ENCODE measurements around the gene SLC34A3. TPM values are rescaled to one million over a fixed set of nuclear protein-coding genes. Genes with fewer than 3 reads are reported as not detected.

Gene SLC34A3
- total RNA-seq, 1 experiment from 2014 or later: 0.03 TPM

GRCh38 chr9:137204731-137205125, 26.0 kb upstream of the SLC34A3 start:
- Histone ChIP-seq H3K36me3 (replicated peaks; ENCODE audit: control insufficient read depth, insufficient read depth, low read length) (peaks cover 4% of the 10 kb centered on the region), H3K4me3 (ENCODE audit: insufficient read depth, low read depth, low read length) (peak overlapping the region; percentile 95), H3K27me3 (ENCODE audit: control insufficient read depth, insufficient read depth, low read length) (no peaks in the 10 kb centered on the region)
- DNase-seq: no peak

DNA sequence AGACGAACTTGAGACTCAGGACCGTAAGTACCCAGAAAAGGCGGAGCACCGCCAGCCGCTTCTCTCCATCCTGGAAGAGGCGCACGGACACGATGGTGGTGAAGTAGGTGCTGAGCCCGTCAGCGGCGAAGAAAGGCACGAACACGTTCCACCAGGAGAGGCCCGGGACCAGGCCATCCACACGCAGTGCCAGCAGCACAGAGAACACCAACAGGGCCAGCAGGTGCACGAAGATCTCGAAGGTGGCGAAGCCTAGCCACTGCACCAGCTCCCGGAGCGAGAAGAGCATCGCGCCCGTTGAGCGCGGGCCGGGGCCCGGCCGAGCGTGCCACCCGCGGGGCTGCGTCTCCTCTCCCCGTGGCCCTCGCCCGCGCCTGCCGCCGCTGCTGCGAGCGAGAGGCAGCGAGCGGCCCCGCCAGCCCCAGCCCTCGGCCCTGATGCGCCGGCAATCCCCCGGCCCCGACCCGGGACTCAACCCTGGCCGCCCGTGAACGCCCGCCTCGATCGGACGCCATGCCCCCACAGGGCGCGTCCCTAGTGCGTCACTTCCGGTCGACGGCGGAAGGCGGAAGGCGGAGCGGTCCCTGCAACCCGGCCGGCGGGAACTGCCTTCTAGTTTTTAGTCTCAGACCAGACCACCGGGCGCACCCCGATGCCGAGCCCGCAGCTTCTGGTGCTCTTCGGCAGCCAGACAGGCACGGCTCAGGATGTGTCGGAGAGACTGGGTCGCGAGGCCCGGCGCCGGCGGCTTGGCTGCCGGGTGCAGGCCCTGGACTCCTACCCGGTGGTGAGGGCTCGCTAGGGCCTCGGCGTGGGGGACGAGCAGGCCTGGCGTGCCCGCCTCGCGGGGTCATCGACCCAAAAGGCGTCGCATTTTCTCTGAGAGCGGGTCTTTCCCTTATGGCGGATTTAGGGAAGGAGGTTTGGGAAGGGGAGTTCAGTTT, 25.3 kb upstream of the SLC34A3 start, which contains the start of the genes NDOR1 and TMEM203:
Gene NDOR1, plus strand, starts transcription at position 575 of the 944 bp plus-strand sequence. Its CDS starts 78 bp downstream, at position 653.
Gene TMEM203, minus strand, starts transcription at position 523 of the 944 bp plus-strand sequence. Its CDS starts 234 bp downstream, at position 289.
- peak; percentile 100 for DNase-seq
- H3K4me3 ChIP-seq (ENCODE audit: insufficient read depth, low read depth, low read length): peak within 1 kb of the TSS; percentile 95
- H3K27me3 ChIP-seq (ENCODE audit: control insufficient read depth, insufficient read depth, low read length): no peaks in the 10 kb centered on the region
- H3K36me3 ChIP-seq (replicated peaks; ENCODE audit: control insufficient read depth, insufficient read depth, low read length): peaks cover 4% of the 10 kb centered on the region

- Histone ChIP-seq H3K36me3 (replicated peaks; ENCODE audit: control insufficient read depth, insufficient read depth, low read length) (peaks cover 4% of the 10 kb centered on the region), H3K4me3 (ENCODE audit: insufficient read depth, low read depth, low read length) (no peak overlapping the region), H3K27me3 (ENCODE audit: control insufficient read depth, insufficient read depth, low read length) (no peaks in the 10 kb centered on the region)
- no peak for DNase-seq
Observed at GRCh38 chr9:137206602-137207001, 24.1 kb upstream of the SLC34A3 start.

GRCh38 chr9:137211532-137211931, 19.2 kb upstream of the SLC34A3 start:
- no peak for DNase-seq
- no peaks in the 10 kb centered on the region for H3K27me3 ChIP-seq (ENCODE audit: control insufficient read depth, insufficient read depth, low read length)
- peaks cover 5% of the 10 kb centered on the region for H3K36me3 ChIP-seq (replicated peaks; ENCODE audit: control insufficient read depth, insufficient read depth, low read length)
- no peak overlapping the region for H3K4me3 ChIP-seq (ENCODE audit: insufficient read depth, low read depth, low read length)

DNA sequence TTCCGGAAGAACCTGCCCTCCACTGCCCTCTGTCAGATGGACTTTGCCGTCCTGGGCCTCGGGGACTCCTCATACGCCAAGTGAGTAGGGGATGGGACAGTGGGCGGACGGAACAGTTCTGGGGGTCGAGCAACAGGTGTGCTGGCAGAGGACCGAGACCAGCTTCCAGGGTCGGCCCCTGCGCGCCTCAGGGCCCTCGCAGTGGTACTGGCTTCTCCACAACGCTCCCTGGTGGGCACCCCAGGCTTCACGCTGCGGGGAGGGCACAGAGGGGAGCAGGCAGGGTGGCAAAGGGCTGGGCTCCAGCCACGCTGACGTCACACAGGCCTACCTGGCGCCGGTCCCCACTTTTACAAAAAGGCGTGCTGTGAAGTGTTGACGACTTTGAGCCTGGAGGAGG, 18.2 kb upstream of the SLC34A3 start:
- Histone ChIP-seq H3K36me3 (replicated peaks; ENCODE audit: control insufficient read depth, insufficient read depth, low read length) (peaks cover 5% of the 10 kb centered on the region), H3K27me3 (ENCODE audit: control insufficient read depth, insufficient read depth, low read length) (no peaks in the 10 kb centered on the region), H3K4me3 (ENCODE audit: insufficient read depth, low read depth, low read length) (no peak overlapping the region)
- DNase-seq: peak; percentile 74

- Histone ChIP-seq H3K36me3 (replicated peaks; ENCODE audit: control insufficient read depth, insufficient read depth, low read length) (peaks cover 5% of the 10 kb centered on the region), H3K4me3 (ENCODE audit: insufficient read depth, low read depth, low read length) (no peak overlapping the region), H3K27me3 (ENCODE audit: control insufficient read depth, insufficient read depth, low read length) (no peaks in the 10 kb centered on the region)
- peak; percentile 83 for DNase-seq
Observed at GRCh38 chr9:137213160-137214060, 17.3 kb upstream of the SLC34A3 start.

GRCh38 chr9:137214620-137215019, 16.1 kb upstream of the SLC34A3 start:
- peaks cover 3% of the 10 kb centered on the region for H3K36me3 ChIP-seq (replicated peaks; ENCODE audit: control insufficient read depth, insufficient read depth, low read length)
- no peaks in the 10 kb centered on the region for H3K27me3 ChIP-seq (ENCODE audit: control insufficient read depth, insufficient read depth, low read length)
- no peak overlapping the region for H3K4me3 ChIP-seq (ENCODE audit: insufficient read depth, low read depth, low read length)
- no peak for DNase-seq

GRCh38 chr9:137215196-137215986, 15.3 kb upstream of the SLC34A3 start:
- Histone ChIP-seq H3K27me3 (ENCODE audit: control insufficient read depth, insufficient read depth, low read length) (no peaks in the 10 kb centered on the region), H3K36me3 (replicated peaks; ENCODE audit: control insufficient read depth, insufficient read depth, low read length) (peaks cover 3% of the 10 kb centered on the region), H3K4me3 (ENCODE audit: insufficient read depth, low read depth, low read length) (no peak overlapping the region)
- no peak for DNase-seq

GRCh38 chr9:137216188-137216965, 14.3 kb upstream of the SLC34A3 start:
- Histone ChIP-seq H3K36me3 (replicated peaks; ENCODE audit: control insufficient read depth, insufficient read depth, low read length) (peaks cover 3% of the 10 kb centered on the region), H3K27me3 (ENCODE audit: control insufficient read depth, insufficient read depth, low read length) (no peaks in the 10 kb centered on the region; the same call in 1 of the 2 replicates), H3K4me3 (ENCODE audit: insufficient read depth, low read depth, low read length) (no peak overlapping the region)
- no peak for DNase-seq

DNA sequence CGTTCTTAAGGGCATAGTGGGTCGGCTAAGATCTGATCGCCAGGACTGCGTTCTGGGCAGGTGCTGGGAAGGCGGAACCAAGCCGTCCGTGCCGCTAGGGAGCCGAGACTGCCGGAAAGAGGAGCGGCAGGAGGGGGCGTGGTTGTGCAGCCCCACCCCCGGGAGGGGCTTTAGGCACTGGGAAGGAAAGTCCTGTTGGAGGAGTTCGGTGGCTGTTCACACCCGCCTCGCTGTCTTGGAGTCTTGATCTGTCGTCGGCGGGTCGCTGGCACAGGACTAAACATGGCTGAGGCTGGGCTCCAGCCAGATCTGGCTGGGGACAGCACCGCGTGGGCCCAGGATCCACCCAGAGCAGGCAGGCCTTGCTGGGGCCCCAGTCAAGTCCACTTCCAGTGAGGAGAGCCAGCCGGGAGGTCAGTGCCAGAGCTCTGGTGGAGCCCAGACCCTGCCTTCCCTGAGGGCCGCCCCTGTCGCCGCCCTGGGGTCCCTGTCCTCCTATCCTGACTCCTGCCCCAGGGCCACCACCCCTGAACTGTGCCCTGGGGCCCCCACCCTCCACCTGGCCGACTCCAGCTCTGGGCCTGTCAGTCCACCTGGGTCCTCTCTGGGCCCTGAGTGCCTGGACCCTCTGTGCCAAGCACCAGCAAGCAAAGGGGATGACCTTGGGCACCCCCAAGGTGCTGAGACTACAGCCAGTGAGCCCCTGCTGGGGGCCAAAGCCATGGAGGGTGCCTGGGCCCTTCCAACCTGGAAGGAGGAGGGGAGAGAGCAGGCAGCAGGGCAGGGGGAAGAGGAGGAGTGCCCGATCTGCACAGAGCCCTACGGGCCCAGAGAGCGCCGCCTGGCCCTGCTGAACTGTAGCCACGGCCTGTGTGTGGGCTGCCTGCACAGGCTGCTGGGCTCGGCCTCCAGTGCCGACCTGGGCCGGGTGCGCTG, 13.2 kb upstream of the SLC34A3 start:
- Histone ChIP-seq H3K4me3 (ENCODE audit: insufficient read depth, low read depth, low read length) (no peak overlapping the region), H3K36me3 (replicated peaks; ENCODE audit: control insufficient read depth, insufficient read depth, low read length) (peaks cover 3% of the 10 kb centered on the region), H3K27me3 (ENCODE audit: control insufficient read depth, insufficient read depth, low read length) (peaks cover 6% of the 10 kb centered on the region)
- peak; percentile 97 for DNase-seq

- H3K36me3 ChIP-seq (replicated peaks; ENCODE audit: control insufficient read depth, insufficient read depth, low read length): peaks cover 3% of the 10 kb centered on the region
- no peak for DNase-seq
- peaks cover 10% of the 10 kb centered on the region for H3K27me3 ChIP-seq (ENCODE audit: control insufficient read depth, insufficient read depth, low read length)
- no peak overlapping the region for H3K4me3 ChIP-seq (ENCODE audit: insufficient read depth, low read depth, low read length)
Observed at GRCh38 chr9:137218212-137218753, 12.4 kb upstream of the SLC34A3 start.

GRCh38 chr9:137218754-137219271, 11.9 kb upstream of the SLC34A3 start:
- DNase-seq: no peak
- H3K27me3 ChIP-seq (ENCODE audit: control insufficient read depth, insufficient read depth, low read length): peaks cover 10% of the 10 kb centered on the region
- H3K4me3 ChIP-seq (ENCODE audit: insufficient read depth, low read depth, low read length): no peak overlapping the region
- H3K36me3 ChIP-seq (replicated peaks; ENCODE audit: control insufficient read depth, insufficient read depth, low read length): peaks cover 3% of the 10 kb centered on the region
